Amniotic stem cell (primary cell): Measurements from ENCODE around the gene PTPRM.
"Not testable (repeated sequence)": the region's sequence is repeated elsewhere in the genome, so short reads cannot be mapped to it uniquely, and the experiment has no call there.

Source experiments
- DNase-seq: peaks from one replicate; lab custom pipeline; 2025; lab: John Stamatoyannopoulos, UW

PTPRM gene

DNA sequence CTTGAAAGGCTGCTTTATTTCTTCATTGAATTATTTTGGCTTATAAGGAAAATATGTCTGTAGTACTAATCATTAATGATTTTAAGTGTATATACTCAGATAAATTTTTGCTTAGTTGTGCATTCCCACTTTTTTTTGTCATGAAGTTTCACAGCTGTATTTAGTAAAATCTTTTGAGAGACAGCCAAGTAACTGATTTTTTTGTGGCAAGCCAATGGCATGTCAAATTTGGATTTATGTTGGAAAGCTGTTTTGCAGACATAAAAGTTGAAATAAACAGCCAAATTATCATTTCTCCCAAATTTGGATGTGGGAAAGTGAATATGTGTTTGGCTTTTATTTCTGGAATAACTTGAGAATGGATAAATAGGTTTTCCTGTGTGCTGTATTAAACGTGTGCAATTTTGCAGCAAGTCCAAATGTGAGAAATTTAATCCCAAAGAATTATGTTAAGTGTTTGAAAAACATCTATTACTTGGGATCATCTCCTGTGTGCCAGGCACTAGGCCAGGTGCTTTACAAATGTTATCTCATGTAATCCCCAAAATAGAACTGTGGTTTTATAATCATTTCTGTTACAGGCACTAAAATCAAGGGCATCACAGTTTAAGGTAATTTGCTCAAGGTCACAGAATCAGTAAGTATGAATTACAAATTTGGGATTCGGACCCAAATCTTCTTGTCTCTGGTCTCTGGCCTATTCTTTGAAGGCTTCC lies 160.4 kb downstream of the PTPRM start:
- DNase-seq = no peak

DNA sequence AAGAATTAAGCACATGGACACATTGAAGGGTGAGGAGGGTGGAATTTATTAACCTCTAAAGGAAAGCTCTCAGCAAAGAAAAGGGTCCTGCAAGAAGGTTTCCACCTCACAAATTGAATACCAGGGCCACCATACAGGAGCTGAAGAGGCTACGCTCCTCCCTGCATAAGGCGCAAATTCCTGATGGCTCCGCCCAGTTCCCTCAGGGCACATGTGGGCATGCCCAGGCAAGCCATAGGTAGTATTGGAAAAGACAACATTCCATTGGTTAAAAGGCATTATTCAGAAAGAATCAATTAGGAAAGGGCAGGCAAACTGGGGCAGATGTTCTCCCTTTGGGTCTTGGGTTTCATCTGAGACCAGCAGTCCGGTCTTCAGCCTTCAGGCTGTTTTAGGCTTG lies 161.2 kb downstream of the PTPRM start:
- DNase-seq = no peak

DNA sequence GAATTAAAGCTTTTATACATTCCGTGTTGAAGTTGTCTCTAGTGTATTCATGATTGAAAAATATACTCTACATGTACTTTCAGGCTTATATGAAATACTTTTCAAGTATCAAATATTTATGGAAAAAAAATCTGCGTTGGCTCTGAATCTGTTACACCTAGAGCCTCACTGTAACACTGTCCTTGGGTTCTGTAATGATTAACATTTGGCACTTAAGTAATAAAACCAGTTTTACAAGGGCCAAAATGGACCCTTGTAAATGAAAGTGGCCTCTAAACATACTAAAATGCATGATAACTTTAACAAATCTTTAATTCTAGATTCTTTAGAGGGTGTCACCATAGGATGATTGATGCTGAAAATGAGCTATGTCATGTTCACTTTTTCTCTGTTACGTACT lies 162.8 kb downstream of the PTPRM start:
- DNase-seq = no peak

DNA sequence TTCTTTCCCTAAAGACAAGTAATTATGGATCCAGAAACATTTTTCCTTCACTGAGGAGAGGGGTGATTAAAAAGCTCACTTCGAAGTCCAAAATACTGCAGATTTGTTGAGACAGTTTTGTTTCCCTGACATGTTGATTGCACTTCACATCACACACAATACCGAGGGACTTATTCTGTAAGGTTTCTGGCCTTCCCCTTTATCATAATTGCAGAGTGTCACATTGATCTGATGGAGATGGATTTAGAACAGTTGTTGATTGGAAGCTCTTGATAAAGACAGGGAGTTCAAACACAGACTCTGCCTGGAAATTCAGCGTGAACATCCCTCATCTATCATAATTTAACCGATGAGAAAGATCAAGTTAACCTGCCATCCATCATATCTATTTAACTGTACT lies 163.6 kb downstream of the PTPRM start:
- no peak for DNase-seq

DNA sequence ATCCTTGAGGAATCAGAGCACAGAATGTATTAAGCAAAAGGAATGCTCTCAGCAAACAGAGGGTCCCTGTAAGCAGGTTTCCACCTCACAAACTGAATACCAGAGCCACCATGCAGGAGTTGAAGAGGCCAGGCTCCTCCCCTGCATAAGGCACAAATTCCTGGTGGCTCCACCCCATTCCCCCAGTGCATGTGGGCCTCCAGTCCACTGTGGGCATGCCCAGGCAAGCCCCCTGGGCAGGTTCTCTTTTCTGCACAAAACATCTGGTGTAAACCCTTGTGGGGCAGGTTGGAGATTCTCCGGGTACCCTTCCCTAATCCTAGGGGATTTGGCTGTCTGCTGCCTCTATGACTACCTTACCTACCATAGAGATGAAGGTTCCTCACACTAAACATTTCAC lies 166.5 kb downstream of the PTPRM start:
- DNase-seq = no peak

DNA sequence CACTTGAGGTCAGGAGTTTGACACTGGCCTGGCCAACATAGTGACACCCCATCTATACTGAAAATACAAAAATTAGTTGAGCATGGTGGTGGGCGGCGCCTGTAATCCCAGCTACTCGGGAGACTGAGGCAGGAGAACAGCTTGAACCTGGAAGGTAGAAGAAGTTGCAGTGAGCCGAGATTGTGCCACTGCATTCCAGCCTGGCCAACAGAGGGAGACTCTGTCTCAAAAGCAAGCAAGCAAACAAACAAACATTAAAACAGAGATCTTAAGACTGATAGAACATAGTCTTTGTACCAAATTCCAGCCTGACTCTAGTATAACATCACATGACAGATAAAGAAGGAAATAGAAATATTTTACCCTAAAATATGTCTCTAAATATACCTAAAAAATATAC lies 168.1 kb downstream of the PTPRM start:
- no peak for DNase-seq

DNA sequence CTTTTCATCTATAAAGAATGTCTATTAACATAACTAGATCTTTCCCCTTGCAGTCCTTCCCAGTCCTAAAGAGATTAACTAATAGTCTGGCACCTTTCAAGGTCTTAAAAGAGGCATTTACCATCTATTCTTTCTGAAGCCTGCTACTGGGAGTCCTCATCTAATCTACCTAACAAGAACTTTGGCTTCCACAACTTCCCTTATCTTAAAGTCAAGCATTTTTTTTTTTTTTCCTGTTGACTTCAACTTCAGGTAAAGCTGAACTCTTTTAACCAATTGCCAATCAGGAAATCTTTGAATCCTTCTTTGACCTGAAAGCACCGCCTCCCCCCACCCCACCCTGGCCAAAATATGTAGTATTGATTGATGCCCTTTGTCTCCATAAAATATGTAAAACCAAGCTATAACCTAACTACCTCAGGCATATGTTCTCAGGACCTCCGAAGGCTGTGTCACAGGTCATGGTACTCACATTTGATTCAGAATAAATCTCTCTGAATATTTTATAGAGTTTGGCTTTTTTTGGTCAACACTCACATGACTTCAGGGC lies 168.6 kb downstream of the PTPRM start:
- DNase-seq = no peak

DNA sequence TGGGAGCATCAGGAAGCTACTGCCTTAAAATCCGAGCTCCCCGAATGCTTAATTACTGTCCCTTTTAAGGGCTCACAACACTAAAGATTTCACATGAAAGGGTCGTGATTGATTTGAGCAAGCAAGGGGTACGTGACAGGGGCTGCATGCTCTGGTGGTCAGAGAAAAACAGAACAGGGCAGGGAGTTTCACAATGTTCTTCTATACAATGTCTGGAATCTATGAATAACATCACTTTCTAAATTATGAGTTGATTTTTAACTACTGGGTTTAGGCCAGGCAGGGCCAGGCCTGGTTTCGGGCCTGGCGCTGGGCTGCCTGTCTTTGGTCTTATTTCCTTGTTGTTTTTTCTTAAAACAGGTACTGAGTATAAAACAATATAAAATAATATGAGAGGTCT lies 169.4 kb downstream of the PTPRM start:
- DNase-seq = not testable (repeated sequence)

DNA sequence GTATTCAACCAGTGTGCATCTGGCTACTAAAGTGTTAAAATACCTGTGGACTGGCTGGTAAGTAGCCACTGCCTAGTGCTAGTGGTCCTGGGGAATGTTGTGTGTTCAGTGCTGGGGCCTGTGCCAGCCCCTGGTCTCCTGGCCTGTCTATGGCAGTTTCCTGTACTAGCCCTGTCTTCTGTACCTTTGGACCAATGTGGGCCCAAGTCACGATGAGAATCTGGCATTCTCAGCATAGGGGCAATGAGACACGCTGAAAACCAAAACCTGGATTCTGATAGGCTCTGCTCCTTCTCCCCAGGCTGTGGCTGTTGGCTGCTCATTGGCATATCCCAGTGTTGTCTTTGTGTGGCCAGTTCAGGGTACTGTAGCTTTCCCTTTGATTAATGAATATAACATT lies 170.4 kb downstream of the PTPRM start:
- no peak for DNase-seq

DNA sequence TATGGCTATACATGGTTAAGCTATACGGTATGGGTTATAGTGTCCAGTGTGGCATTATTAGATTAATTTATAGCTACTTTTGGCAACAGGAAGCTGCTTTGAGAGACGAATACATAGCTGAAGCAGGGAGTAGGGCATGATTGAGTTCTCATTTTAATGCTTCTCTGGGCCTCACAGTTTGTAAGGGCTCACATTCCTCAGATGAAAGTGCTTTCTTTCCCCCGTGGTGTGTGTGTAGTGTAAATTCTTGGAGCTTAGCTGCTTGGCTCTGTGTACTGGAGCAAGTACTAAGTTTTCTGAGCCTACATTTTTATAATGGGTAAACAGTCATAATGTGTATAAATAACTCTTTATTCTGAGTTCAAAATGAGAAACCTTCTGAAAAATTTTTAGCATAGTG lies 173.7 kb downstream of the PTPRM start:
- DNase-seq = no peak

DNA sequence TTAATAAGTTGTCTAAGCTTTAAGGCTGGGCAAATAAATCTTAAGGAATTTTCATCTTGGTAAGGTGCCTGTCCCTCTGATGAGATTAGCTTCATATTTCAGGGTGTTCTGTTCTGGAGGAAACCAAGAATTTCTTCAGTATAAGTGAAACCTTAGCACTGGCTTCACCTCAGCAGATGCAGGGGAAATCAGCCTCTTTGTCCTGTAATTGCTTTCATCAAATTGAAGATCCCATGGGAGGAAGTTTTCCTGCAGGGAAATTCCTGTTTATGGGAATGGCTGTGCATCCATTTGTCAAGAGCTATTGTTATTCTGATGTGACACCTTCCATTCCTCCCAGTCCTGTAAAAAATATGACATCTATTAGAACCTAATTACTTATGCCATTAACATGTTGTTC lies 174.5 kb downstream of the PTPRM start:
- no peak for DNase-seq

DNA sequence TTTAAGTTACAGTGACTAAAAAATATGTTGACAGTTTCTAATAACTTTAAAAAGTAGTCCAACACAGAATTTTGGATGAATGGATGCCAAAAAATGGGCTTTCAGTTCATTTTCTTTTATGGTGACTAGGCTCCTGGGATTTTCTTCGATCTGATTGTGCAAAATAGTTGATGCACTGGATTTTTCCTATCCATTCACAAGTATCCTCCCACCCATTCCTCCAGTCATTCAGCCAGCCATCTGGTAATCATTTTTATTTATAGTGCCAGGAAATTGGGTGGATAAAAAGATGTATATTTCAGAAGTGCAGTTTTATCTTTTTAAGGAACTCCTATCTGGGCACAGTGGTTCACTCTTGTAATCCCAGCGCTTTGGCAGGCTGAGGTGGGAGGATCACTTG lies 175.1 kb downstream of the PTPRM start:
- DNase-seq = no peak

DNA sequence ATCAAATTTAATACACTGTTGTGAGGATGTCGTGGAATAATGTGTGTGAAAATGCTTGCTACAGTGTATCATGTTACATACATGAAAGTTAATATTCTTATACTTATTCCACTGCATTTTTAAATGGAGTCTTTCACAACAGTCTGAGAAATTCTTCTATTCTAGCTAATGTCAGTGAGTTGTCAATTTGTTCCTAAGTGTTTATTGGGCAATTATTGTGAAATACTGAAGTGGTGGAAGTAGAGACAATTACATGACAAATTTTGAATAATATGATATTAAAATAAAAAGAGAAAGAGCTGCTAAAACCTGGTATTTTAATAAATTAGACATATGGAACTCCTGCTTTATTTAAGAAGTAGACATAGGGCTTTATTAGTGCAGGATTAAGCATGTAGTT lies 176.1 kb downstream of the PTPRM start:
- DNase-seq = no peak

DNA sequence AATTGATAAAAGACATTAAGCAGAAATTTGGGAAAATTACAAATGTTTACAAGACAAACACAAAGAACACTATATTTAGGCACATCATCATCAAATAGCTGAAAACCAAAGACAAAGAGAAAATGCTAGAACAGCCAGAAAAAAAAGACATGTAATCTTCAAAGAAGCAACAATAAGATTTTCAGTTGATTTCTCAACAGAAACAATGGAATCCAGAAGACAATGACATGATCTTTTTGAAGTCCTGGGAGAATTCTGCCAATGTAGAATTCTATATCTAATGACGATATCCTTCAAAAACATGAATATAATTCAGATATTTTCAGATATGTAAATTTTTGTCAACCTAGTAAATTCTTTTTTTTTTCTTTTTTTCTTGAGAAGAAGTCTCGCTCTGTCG lies 179.0 kb downstream of the PTPRM start:
- no peak for DNase-seq

DNA sequence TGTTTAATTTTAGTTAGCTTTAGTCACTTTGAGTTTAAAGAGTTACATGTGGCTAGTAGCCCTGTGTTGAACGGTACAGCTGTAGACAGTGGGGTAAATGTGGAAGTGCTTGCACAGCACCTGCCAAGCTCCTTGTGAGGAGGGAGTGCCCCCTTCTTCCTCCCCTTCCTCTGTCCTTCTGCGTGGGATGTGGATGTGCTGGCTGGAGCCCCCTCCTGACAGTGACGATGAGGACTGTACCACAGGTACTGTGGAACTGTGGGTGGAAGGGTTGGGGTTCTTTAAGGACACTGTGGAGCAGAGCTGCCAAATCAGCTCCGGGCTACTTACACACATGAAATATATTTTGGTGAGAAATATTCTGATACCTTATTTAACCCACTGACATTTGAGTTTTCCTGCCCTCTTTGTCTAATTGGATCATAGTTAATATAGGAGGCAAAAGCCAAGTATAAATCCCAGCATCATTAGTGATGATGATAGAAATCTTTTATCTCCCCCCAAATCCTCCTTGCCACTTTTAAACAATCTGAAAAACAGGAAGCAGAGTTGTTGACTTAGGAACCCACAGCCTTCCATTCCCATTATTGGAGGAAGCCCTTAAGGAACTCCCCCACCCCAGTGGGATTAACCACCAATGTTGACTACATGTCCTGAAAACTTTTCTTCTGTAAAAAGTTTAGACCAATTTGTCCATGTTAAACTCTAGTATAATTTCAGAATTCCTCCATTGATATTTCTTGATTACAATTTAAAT lies 181.3 kb downstream of the PTPRM start:
- no peak for DNase-seq

DNA sequence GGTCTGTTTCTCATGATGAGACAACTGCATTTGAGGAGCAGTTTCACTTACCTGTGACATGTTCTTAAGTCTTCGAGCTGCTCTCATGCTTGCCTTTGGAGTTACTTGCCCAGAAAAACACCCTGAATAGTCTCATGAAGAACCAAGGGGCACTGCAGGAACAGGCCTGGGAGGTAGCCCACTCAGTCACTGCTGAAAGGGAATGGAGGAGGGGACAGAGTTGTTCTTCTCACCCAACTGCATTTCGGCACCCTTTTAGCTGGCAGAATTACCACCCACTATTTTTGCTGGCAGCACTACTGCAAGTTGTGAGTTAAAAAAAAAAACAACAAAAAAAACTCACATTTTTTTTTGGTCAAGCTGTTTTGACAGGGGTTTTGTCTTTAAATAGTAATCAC lies 181.9 kb downstream of the PTPRM start:
- DNase-seq = no peak

DNA sequence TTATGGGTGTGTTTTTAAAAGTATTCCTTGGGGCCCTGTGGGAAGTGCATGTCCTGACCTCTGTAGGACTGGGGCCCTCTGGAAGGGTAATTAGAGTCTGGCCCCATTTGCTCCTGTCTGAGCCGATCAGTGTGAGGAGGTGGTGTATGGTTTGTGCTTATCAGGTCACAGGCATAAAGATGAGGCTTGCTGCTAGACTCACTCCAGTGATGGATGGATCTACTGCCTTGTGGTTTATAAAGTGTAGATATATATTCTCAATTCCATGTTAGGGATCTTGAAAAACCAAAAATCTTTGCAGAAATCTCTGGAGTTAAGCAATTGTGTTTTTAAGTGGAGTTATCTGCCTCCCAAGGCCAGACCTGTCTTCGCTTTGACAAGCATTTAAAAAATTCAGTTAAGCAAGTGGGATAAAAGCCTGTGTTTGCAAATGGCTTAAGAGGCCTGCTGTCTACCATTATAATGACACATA lies 182.4 kb downstream of the PTPRM start:
- DNase-seq = no peak

DNA sequence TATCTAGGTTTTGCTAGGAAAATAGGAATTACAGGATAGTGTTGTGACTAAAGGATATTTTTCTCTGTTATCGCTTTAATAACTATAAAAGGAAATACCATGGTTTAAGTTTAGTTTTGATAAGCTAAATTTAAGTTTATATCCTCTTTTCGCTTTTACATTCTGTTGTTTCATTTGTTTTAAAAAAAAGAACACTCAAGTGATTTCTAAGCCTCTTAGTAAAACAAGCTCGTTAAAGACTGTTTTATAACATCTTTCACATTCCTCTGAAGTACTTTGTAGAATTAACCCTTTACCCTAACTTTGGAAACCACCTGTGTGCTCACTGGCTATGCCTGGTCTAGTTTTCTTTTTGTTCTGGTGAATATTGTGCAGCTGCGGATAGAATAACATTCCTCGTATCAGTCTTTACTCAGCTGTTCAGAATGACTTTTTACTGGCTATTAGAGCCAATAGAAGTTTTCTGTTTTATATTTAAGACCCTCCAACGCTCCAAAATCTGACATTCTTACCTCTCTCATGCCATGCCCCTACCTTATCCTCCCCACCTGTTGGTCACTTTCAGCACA lies 183.1 kb downstream of the PTPRM start:
- DNase-seq = no peak

DNA sequence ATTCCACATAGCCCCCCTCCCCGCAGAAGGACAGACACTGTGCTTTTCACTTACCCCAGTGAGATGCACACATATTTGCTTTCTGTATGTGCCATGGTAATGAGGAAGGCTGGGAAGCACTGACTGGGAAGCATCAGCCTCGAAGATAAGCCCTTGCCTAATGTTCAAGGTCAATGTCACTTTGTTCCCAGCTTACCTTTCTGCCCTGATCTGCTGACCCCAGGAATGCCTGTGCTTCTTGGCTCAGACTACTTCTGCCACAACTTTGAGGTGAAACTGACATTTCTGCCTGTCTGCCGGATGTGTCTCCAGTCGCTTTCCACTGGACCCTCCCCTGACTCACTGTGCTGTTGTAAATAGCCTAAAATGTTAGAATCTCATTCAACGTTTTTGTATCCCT lies 183.8 kb downstream of the PTPRM start:
- DNase-seq = no peak

DNA sequence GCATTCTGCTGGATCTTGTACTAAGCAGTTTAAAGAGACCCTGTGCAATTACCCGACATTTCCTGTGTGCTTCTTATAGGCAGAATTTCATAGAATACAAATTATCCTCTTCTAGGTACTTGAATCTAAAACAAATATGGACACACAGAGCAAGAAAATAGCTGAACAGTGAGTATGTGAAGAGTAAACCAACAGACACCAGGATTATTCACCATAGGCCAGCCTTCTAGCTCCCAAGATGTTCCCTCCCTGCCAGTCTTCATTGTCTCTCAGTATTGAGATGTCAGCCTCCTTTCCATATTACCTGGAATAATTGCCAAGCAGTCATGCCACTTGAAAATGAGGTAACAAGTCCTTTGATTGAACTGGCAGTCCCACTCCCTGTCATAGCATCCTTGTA lies 187.1 kb downstream of the PTPRM start:
- no peak for DNase-seq

DNA sequence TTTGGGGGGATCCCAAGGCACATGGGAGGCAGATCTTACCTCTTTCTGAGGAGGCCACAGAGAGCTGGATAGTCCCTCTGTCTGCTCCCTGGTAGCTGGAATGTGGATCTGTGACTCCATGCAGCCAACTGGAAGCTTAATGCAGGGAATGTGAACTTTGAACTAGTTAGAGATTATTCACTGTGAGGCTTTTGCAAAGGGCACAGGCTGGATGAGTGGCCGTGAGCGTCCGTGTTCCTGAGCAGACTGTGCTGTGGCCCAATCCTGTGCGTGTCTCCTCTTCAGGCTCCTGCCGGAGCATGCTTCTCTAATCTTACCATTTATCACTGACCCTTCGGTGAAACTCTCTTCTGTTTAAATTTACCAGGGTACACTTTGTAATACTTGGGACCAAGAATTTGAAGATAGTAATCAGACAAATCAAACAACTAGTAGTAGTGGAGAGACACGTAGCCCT lies 187.6 kb downstream of the PTPRM start:
- DNase-seq = no peak

DNA sequence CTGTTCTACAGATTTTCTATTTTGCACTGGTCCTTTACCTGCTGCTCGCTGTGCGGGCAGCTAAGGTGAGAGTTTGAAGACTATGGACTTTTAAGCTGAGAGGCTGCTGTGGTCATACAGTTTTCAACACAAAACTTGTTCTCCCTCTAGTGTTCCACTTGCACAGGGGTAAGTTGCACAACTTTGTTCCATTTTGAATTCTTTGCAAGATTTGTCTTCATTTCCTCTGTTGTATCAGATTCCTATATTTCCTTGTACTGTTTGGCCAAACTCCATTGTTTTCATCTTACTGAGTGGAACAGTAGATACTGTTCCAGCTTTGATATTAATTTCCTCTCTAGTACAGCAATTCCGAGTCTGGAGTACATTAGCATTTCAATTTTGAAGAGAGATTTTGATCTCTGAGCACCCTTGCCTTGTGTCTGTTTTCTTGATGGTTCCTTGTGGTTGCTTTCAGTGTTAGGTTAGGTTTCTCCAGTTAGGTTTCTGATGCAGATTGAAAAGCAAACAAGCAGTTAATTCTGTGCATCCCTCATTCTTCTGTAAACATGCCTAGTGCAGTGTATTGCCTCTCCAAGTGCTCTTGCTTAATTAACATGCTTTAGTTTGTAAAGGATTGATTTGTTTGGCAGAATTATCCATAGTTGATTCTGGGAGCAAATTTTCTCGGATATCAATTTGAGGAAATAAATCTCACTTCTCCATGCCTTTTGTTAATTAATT lies 188.8 kb downstream of the PTPRM start:
- no peak for DNase-seq
